Endothelial cell of umbilical vein (primary cell): ENCODE measurements around the gene SSC4D. TPM values are rescaled to one million over a fixed set of nuclear protein-coding genes. Genes with fewer than 3 reads are reported as not detected.

Experiments used
- BruUV-seq: library from RNA; stranded (reverse); fragments of 400-500 nt; replicated peaks from 2 replicates; lab custom pipeline; 2021; lab: Mats Ljungman, UMichigan
- CTCF ChIA-PET: fragments of 300-600, 350-600 bp; sonication (Branson Sonifier 250); formaldehyde crosslinking; loops from one replicate; lab custom pipeline; 2021; ENCODE audit warnings: antibody characterized with exemption, inconsistent platforms; lab: Charles Lee
- POLR2A ChIA-PET: fragments of 300-600, 350-600 bp; sonication (Branson Sonifier 250); formaldehyde crosslinking; loops from one replicate; lab custom pipeline; 2021; ENCODE audit warnings: antibody characterized with exemption, inconsistent platforms; lab: Charles Lee
- DNase-seq: peaks from one replicate; pipeline ENCODE4 v3.0.0-alpha.2; 2011; ENCODE audit warnings: low read depth, low spot score
- FAIRE-seq: peaks from 2 replicates; lab custom pipeline; 2011; peaks lifted over from hg19 to GRCh38; lab: Jason Lieb, UNC
- H2AFZ ChIP-seq: 2 replicates; pipeline ENCODE4 v1.6.0; 2012; ENCODE audit warnings: low read depth, low read length, control low read depth, inconsistent platforms
- H3K27ac ChIP-seq: 2 replicates; pipeline ENCODE4 v1.5.1; 2011; ENCODE audit warnings: low read depth, mild to moderate bottlenecking, control low read depth, low read length, moderate library complexity; ENCODE audit not compliant: insufficient read depth
- H3K27me3 ChIP-seq, 2 experiments: 2 replicates each; pipeline versions ENCODE4 v1.6.0 to v1.6.1; 2011; ENCODE audit warnings: low read length in 2 of 2, mixed read lengths in 1 of 2; ENCODE audit not compliant: control insufficient read depth in 2 of 2, insufficient read depth in 2 of 2
- H3K36me3 ChIP-seq, 2 experiments: 2 replicates in 1 of 2; 3 replicates in 1 of 2; pipeline ENCODE4 v1.5.1; 2011; ENCODE audit warnings: low read length in 2 of 2, mild to moderate bottlenecking in 1 of 2, moderate library complexity in 1 of 2; ENCODE audit not compliant: control insufficient read depth in 2 of 2, insufficient read depth in 2 of 2; ENCODE audit errors: extremely low read depth in 1 of 2
- H3K4me1 ChIP-seq: 3 replicates; pipeline ENCODE4 v1.5.1; 2011; ENCODE audit warnings: mild to moderate bottlenecking, low read length; ENCODE audit not compliant: control insufficient read depth, insufficient read depth; ENCODE audit errors: extremely low read depth
- H3K4me2 ChIP-seq: 2 replicates; pipeline ENCODE4 v1.6.1; 2011; ENCODE audit warnings: low read length, control low read depth, mixed read lengths; ENCODE audit not compliant: insufficient read depth
- H3K4me3 ChIP-seq, 3 experiments: fragments of 200-600 bp in 1 of 3; sonication (generic), shearing (Covaris generic) in 1 of 3; replicated peaks in 1 of 3; 2 replicates each; pipeline ENCODE4 v1.5.1; 2011 to 2016; ENCODE audit warnings: control low read depth in 3 of 3, low read length in 3 of 3, mild to moderate bottlenecking in 2 of 3, inconsistent platforms in 1 of 3, low read depth in 1 of 3, moderate library complexity in 1 of 3; ENCODE audit not compliant: insufficient read depth in 1 of 3
- H3K79me2 ChIP-seq: 2 replicates; pipeline ENCODE4 v1.6.0; 2012; ENCODE audit warnings: low read length, inconsistent platforms; ENCODE audit not compliant: control insufficient read depth, insufficient read depth
- H3K9ac ChIP-seq: replicated peaks from 2 replicates; pipeline ENCODE3; 2011; ENCODE audit warnings: low read length, control low read depth; ENCODE audit not compliant: insufficient read depth; ENCODE audit errors: extremely low read depth
- H3K9me1 ChIP-seq: replicated peaks from 3 replicates; pipeline ENCODE4 v1.6.0; 2011; ENCODE audit warnings: mild to moderate bottlenecking, low read length; ENCODE audit not compliant: control insufficient read depth, insufficient read depth; ENCODE audit errors: extremely low read depth
- H3K9me3 ChIP-seq: replicated peaks from 2 replicates; pipeline ENCODE4 v1.5.1; 2012; ENCODE audit warnings: low read length, inconsistent platforms; ENCODE audit not compliant: control insufficient read depth, insufficient read depth
- H4K20me1 ChIP-seq: replicated peaks from 2 replicates; pipeline ENCODE3; 2011; ENCODE audit warnings: mild to moderate bottlenecking, low read length; ENCODE audit not compliant: control insufficient read depth, insufficient read depth; ENCODE audit errors: extremely low read depth
- CTCF ChIP-seq, 2 donors: IDR thresholded peaks; 1 replicate in 1 of 2; 2 replicates in 1 of 2; pipeline ENCODE4 v1.5.1; 2011; ENCODE audit warnings: low read length in 2 of 2, mild to moderate bottlenecking in 2 of 2, moderate library complexity in 2 of 2, control low read depth in 1 of 2, inconsistent platforms in 1 of 2, low read depth in 1 of 2; ENCODE audit not compliant: insufficient read depth in 1 of 2; ENCODE audit errors: extremely low read depth in 1 of 2
- EZH2 ChIP-seq: IDR thresholded peaks from 2 replicates; pipeline ENCODE4 v1.6.1; 2012; ENCODE audit warnings: borderline replicate concordance, low read depth, mild to moderate bottlenecking, moderate library complexity, low read length, inconsistent platforms; ENCODE audit not compliant: severe bottlenecking
- FOS ChIP-seq: IDR thresholded peaks from 2 replicates; pipeline ENCODE4 v1.6.1; 2011; ENCODE audit warnings: mild to moderate bottlenecking, low read length, moderate library complexity, borderline replicate concordance; ENCODE audit not compliant: insufficient read depth
- GATA2 ChIP-seq: IDR thresholded peaks from 2 replicates; pipeline ENCODE4 v1.7.0; 2011; ENCODE audit warnings: low read depth, mild to moderate bottlenecking, moderate library complexity, mixed read lengths, low read length; ENCODE audit not compliant: insufficient read length, insufficient read depth
- JUN ChIP-seq: IDR thresholded peaks from 2 replicates; pipeline ENCODE4 v1.6.1; 2011; ENCODE audit warnings: borderline replicate concordance, low read depth; ENCODE audit not compliant: insufficient read length, insufficient read depth
- MAX ChIP-seq: IDR thresholded peaks from 2 replicates; pipeline ENCODE4 v1.6.1; 2011; ENCODE audit not compliant: insufficient read depth, insufficient read length
- MYC ChIP-seq: IDR thresholded peaks from one replicate; pipeline ENCODE4 v1.6.1; 2011; ENCODE audit warnings: mild to moderate bottlenecking, low read depth, low read length
- POLR2A ChIP-seq: IDR thresholded peaks from 2 replicates; pipeline ENCODE4 v1.6.1; 2012; ENCODE audit warnings: low read depth, mild to moderate bottlenecking, control low read depth, low read length
- POLR2AphosphoS5 ChIP-seq: IDR thresholded peaks from 2 replicates; pipeline ENCODE4 v1.6.1; 2012; ENCODE audit warnings: low read depth, mild to moderate bottlenecking, control low read depth, low read length, moderate library complexity; ENCODE audit not compliant: insufficient read depth
- dilution Hi-C: fragments of 300-500 bp; cut with MboI; formaldehyde crosslinking; loops from one replicate; pipeline ENCODE4 v1.15.0; 2019; ENCODE audit warnings: low sequenced_read_pairs; ENCODE audit not compliant: extremely low pct_ligation_motif_present
- intact Hi-C: fragments of 100-400 bp; cut with micrococcal nuclease; formaldehyde crosslinking; loops from one replicate; pipeline ENCODE4 v1.10.0; 2022
- polyA plus RNA-seq, 4 experiments: library from polyadenylated mRNA; depleted of rRNA in 3 of 4; stranded (reverse) in 3 of 4; unstranded in 1 of 4; fragments of >200 nt; gene quantifications; 2 replicates each; pipeline versions ENCODE4 v1.2.1 to v1.2.3, GENCODE V29; 2011 to 2012; ENCODE audit warnings: missing spikeins in 1 of 4
- total RNA-seq: library from RNA; stranded (reverse); gene quantifications from 2 replicates; pipeline ENCODE4 v1.2.3, GENCODE V29; 2021

The SSC4D gene
- total and polyA plus RNA-seq, 2 donors (not counting 3 experiments of a cell fraction or from before 2014, with no cell fraction given) = 0.46 to 0.88 TPM

GRCh38 chr7:76346778-76347177, 62.7 kb downstream of the SSC4D start:
- Histone ChIP-seq H3K4me2 (peak overlapping the region; percentile 54), H3K9me1 (no peaks in the 10 kb centered on the region), H3K9ac (peak overlapping the region; percentile 32), H3K4me3 (no peak overlapping the region), H3K27me3 (no peaks in the 10 kb centered on the region), H2AFZ (no peak overlapping the region), H3K4me1 (peaks cover 30% of the 10 kb centered on the region), H4K20me1 (peaks cover 18% of the 10 kb centered on the region), H3K27ac (peak overlapping the region; percentile 43), H3K36me3 (peaks cover 25 to 28% of the 10 kb centered on the region in 2 experiments), H3K9me3 (no peaks in the 10 kb centered on the region), H3K79me2 (peaks cover 100% of the 10 kb centered on the region)
- dilution Hi-C loops (no loop called here), intact Hi-C loops (no loop called here)
- peak; percentile 46 for DNase-seq
- ChIA-PET POLR2A (no interaction called here), CTCF (no interaction called here)
- no TSS peak for BruUV-seq
- TF ChIP-seq MYC = no peak
- TF ChIP-seq MAX = no peak
- peak; percentile 49 for TF ChIP-seq POLR2AphosphoS5
- TF ChIP-seq GATA2 = no peak
- no peak for TF ChIP-seq JUN
- no peak for TF ChIP-seq EZH2
- TF ChIP-seq POLR2A = no peak
- FAIRE-seq = peak; percentile 35

- dilution Hi-C loops = no loop called here
- Histone ChIP-seq H3K9ac (no peak overlapping the region), H3K4me2 (no peak overlapping the region), H3K27me3 (no peaks in the 10 kb centered on the region), H3K9me1 (no peaks in the 10 kb centered on the region), H3K4me3 (no peak overlapping the region), H3K79me2 (peaks cover 100% of the 10 kb centered on the region), H3K27ac (peak overlapping the region; percentile 43), H2AFZ (no peak overlapping the region), H3K36me3 (peaks cover 25 to 28% of the 10 kb centered on the region in 2 experiments), H3K4me1 (peaks cover 35% of the 10 kb centered on the region), H3K9me3 (no peaks in the 10 kb centered on the region), H4K20me1 (peaks cover 17% of the 10 kb centered on the region)
- no TSS peak for BruUV-seq
- intact Hi-C loops = no loop called here
- ChIA-PET POLR2A (no interaction called here), CTCF (no interaction called here)
- no peak for DNase-seq
- FAIRE-seq = no peak
- no peak for TF ChIP-seq CTCF (IDR thresholded peaks at IDR 0.05; ENCODE audit: extremely low read depth in 1 of 2, insufficient read depth in 1 of 2, low read depth in 1 of 2, low read length in 2 of 2)
- no peak for TF ChIP-seq POLR2AphosphoS5
- no peak for TF ChIP-seq MAX
- TF ChIP-seq MYC = no peak
- no peak for TF ChIP-seq JUN
- TF ChIP-seq FOS = no peak
These were observed 63.4 kb downstream of the SSC4D start for GRCh38 chr7:76346097-76346496.
